GM23338 (cell line): ENCODE data around the gene MRGPRF. TPM values are rescaled to one million over a fixed set of nuclear protein-coding genes. Genes with fewer than 3 reads are reported as not detected.

ENCODE experiments used
- ATAC-seq: fragments of 200-7000 bp; cut with Tn5 transposase; 3 replicates; pipeline ENCODE4 v1.9.1; 2020
- DNase-seq: peaks from one replicate; pipeline ENCODE4 v3.0.0-alpha.2; 2015; ENCODE audit warnings: low spot score
- H2AFZ ChIP-seq: fragments of 200-600 bp; sonication (generic); 2 replicates; pipeline ENCODE4 v1.8.0; 2016; ENCODE audit warnings: antibody characterized with exemption, mild to moderate bottlenecking, moderate library complexity
- H3F3A ChIP-seq: fragments of 200-600 bp; sonication (generic); replicated peaks from 2 replicates; pipeline ENCODE4 v1.8.0; 2017; ENCODE audit warnings: antibody characterized with exemption, mixed run types, low read depth
- H3K27ac ChIP-seq: fragments of 200-600 bp; sonication (generic); 2 replicates; pipeline ENCODE4 v1.6.1; 2016; ENCODE audit warnings: low read depth
- H3K27me3 ChIP-seq: fragments of 200-600 bp; sonication (generic); 2 replicates; pipeline ENCODE4 v1.8.0; 2016; ENCODE audit warnings: mild to moderate bottlenecking, mixed run types, moderate library complexity; ENCODE audit not compliant: insufficient read depth
- H3K36me3 ChIP-seq: fragments of 200-600 bp; sonication (generic); 2 replicates; pipeline ENCODE4 v1.8.0; 2016; ENCODE audit warnings: mild to moderate bottlenecking; ENCODE audit not compliant: insufficient read depth
- H3K4me1 ChIP-seq: fragments of 200-600 bp; sonication (generic); 2 replicates; pipeline ENCODE4 v1.8.0; 2016; ENCODE audit warnings: mild to moderate bottlenecking, moderate library complexity; ENCODE audit not compliant: insufficient read depth
- H3K4me2 ChIP-seq: fragments of 200-600 bp; sonication (generic); 2 replicates; pipeline ENCODE4 v1.7.1; 2017; ENCODE audit warnings: mixed run types
- H3K4me3 ChIP-seq: fragments of 200-600 bp; sonication (generic); 2 replicates; pipeline ENCODE4 v1.6.1; 2016; ENCODE audit warnings: mixed run types
- H3K79me2 ChIP-seq: fragments of 200-600 bp; sonication (generic); replicated peaks from 2 replicates; pipeline ENCODE4 v1.8.0; 2017; ENCODE audit warnings: mild to moderate bottlenecking; ENCODE audit not compliant: insufficient read depth
- H3K9me2 ChIP-seq: fragments of 200-600 bp; sonication (generic); 2 replicates; pipeline ENCODE4 v1.8.0; 2017; ENCODE audit not compliant: insufficient read depth
- H4K20me1 ChIP-seq: fragments of 200-600 bp; sonication (generic); replicated peaks from 2 replicates; pipeline ENCODE4 v1.8.0; 2017; ENCODE audit warnings: mild to moderate bottlenecking; ENCODE audit not compliant: insufficient read depth
- H3K27ac Mint-ChIP-seq: 2 replicates; pipeline ENCODE4 v1.8.0; 2020; ENCODE audit warnings: inconsistent platforms, mild to moderate bottlenecking, moderate library complexity, mixed read lengths
- H3K27me3 Mint-ChIP-seq: 3 replicates; pipeline ENCODE4 v1.8.0; 2022; ENCODE audit warnings: low read depth, mild to moderate bottlenecking, moderate library complexity, mixed read lengths, inconsistent platforms; ENCODE audit not compliant: insufficient read depth, poor library complexity
- H3K36me3 Mint-ChIP-seq: 3 replicates; pipeline ENCODE4 v1.8.0; 2021; ENCODE audit warnings: low read depth, mild to moderate bottlenecking, inconsistent platforms, moderate library complexity, mixed read lengths
- H3K4me1 Mint-ChIP-seq: 3 replicates; pipeline ENCODE4 v1.8.0; 2020; ENCODE audit warnings: mild to moderate bottlenecking, inconsistent platforms, mixed read lengths
- H3K4me3 Mint-ChIP-seq: 3 replicates; pipeline ENCODE4 v1.8.0; 2021; ENCODE audit warnings: moderate library complexity, mild to moderate bottlenecking, inconsistent platforms, mixed read lengths
- H3K9me3 Mint-ChIP-seq: 3 replicates; pipeline ENCODE4 v1.8.0; 2020; ENCODE audit warnings: moderate library complexity, mild to moderate bottlenecking, inconsistent platforms, mixed read lengths
- CREB1 ChIP-seq: fragments of 250-450 bp; sonication (Bioruptor Pico); IDR thresholded peaks from 2 replicates; pipeline ENCODE4 v1.5.0; 2020; ENCODE audit warnings: low read depth, mild to moderate bottlenecking, moderate library complexity
- CTCF ChIP-seq, 2 experiments: fragments of 200-600 bp in 1 of 2; sonication (generic) in 1 of 2; conservative IDR thresholded peaks; 2 replicates each; pipeline versions ENCODE4 v1.5.1 to v1.6.1; 2016 to 2017; ENCODE audit warnings: antibody characterized with exemption in 2 of 2, low read depth in 2 of 2, mild to moderate bottlenecking in 2 of 2, moderate library complexity in 1 of 2
- ETS1 ChIP-seq: IDR thresholded peaks from 2 replicates; pipeline ENCODE4 v1.6.1; 2016; ENCODE audit warnings: antibody characterized with exemption
- EZH2 ChIP-seq: fragments of 200-600 bp; sonication (generic); IDR thresholded peaks from one replicate; pipeline ENCODE4 v1.8.0; 2017; ENCODE audit warnings: antibody characterized with exemption, mild to moderate bottlenecking, low read depth; ENCODE audit not compliant: unreplicated experiment
- EZH2phosphoT487 ChIP-seq: fragments of 200-600 bp; sonication (generic); IDR thresholded peaks from one replicate; pipeline ENCODE4 v1.8.1; 2018; ENCODE audit warnings: antibody characterized with exemption; ENCODE audit not compliant: unreplicated experiment
- JUNB ChIP-seq: IDR thresholded peaks from one replicate; pipeline ENCODE4 v1.6.1; 2016; ENCODE audit warnings: antibody characterized with exemption; ENCODE audit not compliant: unreplicated experiment
- NANOG ChIP-seq: IDR thresholded peaks from 2 replicates; pipeline ENCODE4 v1.6.1; 2016; ENCODE audit warnings: antibody characterized with exemption, borderline replicate concordance
- POLR2AphosphoS5 ChIP-seq: IDR thresholded peaks from 2 replicates; pipeline ENCODE4 v1.6.1; 2016; ENCODE audit warnings: antibody characterized with exemption, low read depth
- REST ChIP-seq: IDR thresholded peaks from one replicate; pipeline ENCODE4 v1.6.1; 2018; ENCODE audit warnings: antibody characterized with exemption; ENCODE audit not compliant: unreplicated experiment
- STAT1 ChIP-seq: IDR thresholded peaks from one replicate; pipeline ENCODE4 v1.6.1; 2016; ENCODE audit warnings: antibody characterized with exemption; ENCODE audit not compliant: unreplicated experiment
- ZNF114 ChIP-seq: fragments of 250-450 bp; sonication (Bioruptor Pico); IDR thresholded peaks from 2 replicates; pipeline ENCODE4 v1.5.0; 2020; ENCODE audit warnings: mild to moderate bottlenecking, moderate library complexity
- ZNF331 ChIP-seq: fragments of 250-450 bp; sonication (Bioruptor Pico); IDR thresholded peaks from 2 replicates; pipeline ENCODE4 v1.5.0; 2020; ENCODE audit warnings: low read depth, mild to moderate bottlenecking, moderate library complexity
- ZNF462 ChIP-seq: fragments of 250-450 bp; sonication (Bioruptor Pico); IDR thresholded peaks from 2 replicates; pipeline ENCODE4 v1.5.0; 2020; ENCODE audit warnings: mild to moderate bottlenecking, moderate library complexity
- polyA plus RNA-seq: library from polyadenylated mRNA; unstranded; fragments of >200 nt; fragmentation: Nextera tagmentation; extraction: Ambion mirVana; gene quantifications from 2 replicates; pipeline ENCODE4 v1.2.1, GENCODE V29; 2016
- total RNA-seq: library from RNA; depleted of rRNA; stranded (reverse); fragments of >200 nt; shearing (Covaris generic); gene quantifications from 2 replicates; pipeline ENCODE4 v1.2.3, GENCODE V29; 2014

The MRGPRF gene
- total and polyA plus RNA-seq, 2 experiments from 2014 or later = 3.3 to 9.0 TPM

GRCh38 chr11:69040581-69041260 is 27.7 kb upstream of the MRGPRF start:
- TF ChIP-seq EZH2phosphoT487 (no peak), STAT1 (no peak), REST (no peak), POLR2AphosphoS5 (no peak), ZNF462 (CRISPR knock-in tag) (no peak), EZH2 (no peak), ZNF331 (CRISPR knock-in tag) (no peak), JUNB (no peak), CTCF (conservative IDR thresholded peaks at IDR 0.05; ENCODE audit: low read depth in 2 of 2) (no peak), ZNF114 (no peak), CREB1 (CRISPR knock-in tag) (no peak), ETS1 (no peak), NANOG (no peak)
- Histone ChIP-seq H3K4me2 (no peak overlapping the region), H3K36me3 (no peaks in the 10 kb centered on the region), H3K4me3 (no peak overlapping the region), H3K79me2 (no peaks in the 10 kb centered on the region), H2AFZ (no peak overlapping the region), H3K27ac (no peak overlapping the region), H3F3A (no peaks in the 10 kb centered on the region), H3K4me1 (peaks cover 7% of the 10 kb centered on the region; the same call in 1 of the 2 replicates), H3K9me2 (peaks cover 8% of the 10 kb centered on the region; the same call in 1 of the 2 replicates), H4K20me1 (no peaks in the 10 kb centered on the region), H3K27me3 (no peaks in the 10 kb centered on the region)
- H3K4me1 Mint-ChIP-seq = peaks cover 29% of the 10 kb centered on the region
- H3K27ac Mint-ChIP-seq = no peak overlapping the region; the same call in 1 of the 2 replicates
- H3K36me3 Mint-ChIP-seq = no peaks in the 10 kb centered on the region
- no peaks in the 10 kb centered on the region for H3K27me3 Mint-ChIP-seq
- H3K9me3 Mint-ChIP-seq = no peaks in the 10 kb centered on the region
- ATAC-seq = no peak
- no peak for DNase-seq
- H3K4me3 Mint-ChIP-seq = no peak overlapping the region
